ENCODE data around the gene AGMAT. TPM values are rescaled to one million over a fixed set of nuclear protein-coding genes. Genes with fewer than 3 reads are reported as not detected.

The AGMAT gene
- total and polyA plus RNA-seq, 9 of the 15 experiments (the other 6 are each of a cell fraction or from before 2014, with no cell fraction given) = not detected

DNA sequence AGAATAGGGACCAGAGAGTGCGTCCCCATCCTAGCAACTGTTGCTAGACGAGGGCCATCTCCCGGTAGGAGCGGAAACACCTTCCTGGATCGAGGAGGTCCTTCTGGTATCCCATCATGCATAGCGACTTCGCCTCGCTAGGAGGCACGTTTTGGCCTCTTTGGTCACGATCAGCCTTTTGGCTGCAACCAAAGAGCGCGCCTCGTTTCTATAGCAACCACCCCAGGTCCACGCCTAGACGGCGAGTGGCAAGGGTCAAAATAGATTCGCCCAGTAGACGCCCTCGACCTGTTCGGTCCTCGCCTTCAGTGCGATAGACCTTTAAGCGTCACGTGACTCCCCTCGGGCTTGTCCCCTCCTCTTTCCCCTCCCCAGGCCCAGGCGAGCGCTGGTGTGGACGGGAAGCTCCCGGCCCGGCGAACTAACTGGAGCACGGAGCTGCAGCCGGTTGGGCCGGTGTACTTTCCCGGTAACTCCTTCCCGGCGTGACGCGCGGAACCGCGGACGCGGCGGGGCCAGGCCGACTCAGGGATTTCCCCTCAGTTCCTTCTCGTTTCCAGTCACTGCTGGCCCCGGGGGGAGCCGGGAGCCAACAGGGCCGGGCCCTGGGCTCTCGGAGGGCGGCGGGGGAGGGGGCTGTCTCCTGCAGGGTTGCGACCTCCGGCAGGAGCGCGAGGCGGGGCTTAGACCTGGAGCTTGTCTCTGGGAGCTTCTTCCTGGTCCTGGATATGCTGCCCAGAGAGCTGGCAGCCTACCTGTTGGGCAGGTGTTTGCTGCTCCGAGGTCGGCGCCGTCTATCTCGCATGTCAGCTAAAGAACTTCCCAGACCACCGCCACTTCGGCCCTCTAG is 58.1 kb downstream of the AGMAT start, which contains the start of gene DNAJC16 (continued):
- TF ChIP-seq, protein P1, sequence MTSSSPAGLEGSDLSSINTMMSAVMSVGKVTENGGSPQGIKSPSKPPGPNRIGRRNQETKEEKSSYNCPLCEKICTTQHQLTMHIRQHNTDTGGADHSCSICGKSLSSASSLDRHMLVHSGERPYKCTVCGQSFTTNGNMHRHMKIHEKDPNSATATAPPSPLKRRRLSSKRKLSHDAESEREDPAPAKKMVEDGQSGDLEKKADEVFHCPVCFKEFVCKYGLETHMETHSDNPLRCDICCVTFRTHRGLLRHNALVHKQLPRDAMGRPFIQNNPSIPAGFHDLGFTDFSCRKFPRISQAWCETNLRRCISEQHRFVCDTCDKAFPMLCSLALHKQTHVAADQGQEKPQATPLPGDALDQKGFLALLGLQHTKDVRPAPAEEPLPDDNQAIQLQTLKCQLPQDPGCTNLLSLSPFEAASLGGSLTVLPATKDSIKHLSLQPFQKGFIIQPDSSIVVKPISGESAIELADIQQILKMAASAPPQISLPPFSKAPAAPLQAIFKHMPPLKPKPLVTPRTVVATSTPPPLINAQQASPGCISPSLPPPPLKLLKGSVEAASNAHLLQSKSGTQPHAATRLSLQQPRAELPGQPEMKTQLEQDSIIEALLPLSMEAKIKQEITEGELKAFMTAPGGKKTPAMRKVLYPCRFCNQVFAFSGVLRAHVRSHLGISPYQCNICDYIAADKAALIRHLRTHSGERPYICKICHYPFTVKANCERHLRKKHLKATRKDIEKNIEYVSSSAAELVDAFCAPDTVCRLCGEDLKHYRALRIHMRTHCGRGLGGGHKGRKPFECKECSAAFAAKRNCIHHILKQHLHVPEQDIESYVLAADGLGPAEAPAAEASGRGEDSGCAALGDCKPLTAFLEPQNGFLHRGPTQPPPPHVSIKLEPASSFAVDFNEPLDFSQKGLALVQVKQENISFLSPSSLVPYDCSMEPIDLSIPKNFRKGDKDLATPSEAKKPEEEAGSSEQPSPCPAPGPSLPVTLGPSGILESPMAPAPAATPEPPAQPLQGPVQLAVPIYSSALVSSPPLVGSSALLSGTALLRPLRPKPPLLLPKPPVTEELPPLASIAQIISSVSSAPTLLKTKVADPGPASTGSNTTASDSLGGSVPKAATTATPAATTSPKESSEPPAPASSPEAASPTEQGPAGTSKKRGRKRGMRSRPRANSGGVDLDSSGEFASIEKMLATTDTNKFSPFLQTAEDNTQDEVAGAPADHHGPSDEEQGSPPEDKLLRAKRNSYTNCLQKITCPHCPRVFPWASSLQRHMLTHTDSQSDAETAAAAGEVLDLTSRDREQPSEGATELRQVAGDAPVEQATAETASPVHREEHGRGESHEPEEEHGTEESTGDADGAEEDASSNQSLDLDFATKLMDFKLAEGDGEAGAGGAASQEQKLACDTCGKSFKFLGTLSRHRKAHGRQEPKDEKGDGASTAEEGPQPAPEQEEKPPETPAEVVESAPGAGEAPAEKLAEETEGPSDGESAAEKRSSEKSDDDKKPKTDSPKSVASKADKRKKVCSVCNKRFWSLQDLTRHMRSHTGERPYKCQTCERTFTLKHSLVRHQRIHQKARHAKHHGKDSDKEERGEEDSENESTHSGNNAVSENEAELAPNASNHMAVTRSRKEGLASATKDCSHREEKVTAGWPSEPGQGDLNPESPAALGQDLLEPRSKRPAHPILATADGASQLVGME (CRISPR knock-in tag; IDR thresholded peaks at IDR 0.05) = peak; percentile 84; the same call in 1 of the 2 replicates
- TF ChIP-seq GABPB1 (CRISPR knock-in tag; IDR thresholded peaks at IDR 0.05) (peak; percentile 95), ELF1 (tag; IDR thresholded peaks at IDR 0.05) (peak; percentile 89), ZFP1 (CRISPR knock-in tag; IDR thresholded peaks at IDR 0.05) (no peak), TFAM (CRISPR knock-in tag; conservative IDR thresholded peaks at IDR 0.05) (no peak), ETV5 (CRISPR knock-in tag; IDR thresholded peaks at IDR 0.05; ENCODE audit: low read depth) (peak; percentile 59; the same call in 1 of the 2 replicates), GTF2A2 (tag; IDR thresholded peaks at IDR 0.05) (no peak), ZNF717 (CRISPR knock-in tag; IDR thresholded peaks at IDR 0.05) (no peak), ARNT (IDR thresholded peaks at IDR 0.05) (peak in 1 of 2 experiments; percentile 60; a peak in 1 of 4 replicates), SMAD1 (IDR thresholded peaks at IDR 0.05; ENCODE audit: low read depth, low read length, partially characterized antibody) (peak; percentile 58), BHLHE40 (IDR thresholded peaks at IDR 0.05; ENCODE audit: low read length) (peak; percentile 99), TEAD2 (tag; IDR thresholded peaks at IDR 0.05) (no peak), MTA2 (IDR thresholded peaks at IDR 0.05; ENCODE audit: low read depth) (no peak), CC2D1A (IDR thresholded peaks at IDR 0.05) (no peak), ZNF324 (CRISPR knock-in tag; IDR thresholded peaks at IDR 0.05) (no peak), PHTF2 (CRISPR knock-in tag; IDR thresholded peaks at IDR 0.05) (no peak)
- TF ChIP-seq, protein P2, sequence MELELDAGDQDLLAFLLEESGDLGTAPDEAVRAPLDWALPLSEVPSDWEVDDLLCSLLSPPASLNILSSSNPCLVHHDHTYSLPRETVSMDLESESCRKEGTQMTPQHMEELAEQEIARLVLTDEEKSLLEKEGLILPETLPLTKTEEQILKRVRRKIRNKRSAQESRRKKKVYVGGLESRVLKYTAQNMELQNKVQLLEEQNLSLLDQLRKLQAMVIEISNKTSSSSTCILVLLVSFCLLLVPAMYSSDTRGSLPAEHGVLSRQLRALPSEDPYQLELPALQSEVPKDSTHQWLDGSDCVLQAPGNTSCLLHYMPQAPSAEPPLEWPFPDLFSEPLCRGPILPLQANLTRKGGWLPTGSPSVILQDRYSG (tag; conservative IDR thresholded peaks at IDR 0.05; ENCODE audit: low read depth) = no peak
- TF ChIP-seq, protein P3, sequence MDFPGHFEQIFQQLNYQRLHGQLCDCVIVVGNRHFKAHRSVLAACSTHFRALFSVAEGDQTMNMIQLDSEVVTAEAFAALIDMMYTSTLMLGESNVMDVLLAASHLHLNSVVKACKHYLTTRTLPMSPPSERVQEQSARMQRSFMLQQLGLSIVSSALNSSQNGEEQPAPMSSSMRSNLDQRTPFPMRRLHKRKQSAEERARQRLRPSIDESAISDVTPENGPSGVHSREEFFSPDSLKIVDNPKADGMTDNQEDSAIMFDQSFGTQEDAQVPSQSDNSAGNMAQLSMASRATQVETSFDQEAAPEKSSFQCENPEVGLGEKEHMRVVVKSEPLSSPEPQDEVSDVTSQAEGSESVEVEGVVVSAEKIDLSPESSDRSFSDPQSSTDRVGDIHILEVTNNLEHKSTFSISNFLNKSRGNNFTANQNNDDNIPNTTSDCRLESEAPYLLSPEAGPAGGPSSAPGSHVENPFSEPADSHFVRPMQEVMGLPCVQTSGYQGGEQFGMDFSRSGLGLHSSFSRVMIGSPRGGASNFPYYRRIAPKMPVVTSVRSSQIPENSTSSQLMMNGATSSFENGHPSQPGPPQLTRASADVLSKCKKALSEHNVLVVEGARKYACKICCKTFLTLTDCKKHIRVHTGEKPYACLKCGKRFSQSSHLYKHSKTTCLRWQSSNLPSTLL (IDR thresholded peaks at IDR 0.05) = no peak
- TF ChIP-seq, protein P4, sequence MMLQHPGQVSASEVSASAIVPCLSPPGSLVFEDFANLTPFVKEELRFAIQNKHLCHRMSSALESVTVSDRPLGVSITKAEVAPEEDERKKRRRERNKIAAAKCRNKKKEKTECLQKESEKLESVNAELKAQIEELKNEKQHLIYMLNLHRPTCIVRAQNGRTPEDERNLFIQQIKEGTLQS (IDR thresholded peaks at IDR 0.05) = peak; percentile 68; the same call in 1 of the 2 replicates
- TF ChIP-seq, protein P4 (CRISPR knock-in tag; conservative IDR thresholded peaks at IDR 0.05) = peak; percentile 59

Data from K562 (cell line).